ENCODE measurements around the gene ARHGEF3. TPM values are rescaled to one million over a fixed set of nuclear protein-coding genes. Genes with fewer than 3 reads are reported as not detected.

The ARHGEF3 gene
- total RNA-seq, 1 experiment from 2014 or later: 4.4 TPM

DNA sequence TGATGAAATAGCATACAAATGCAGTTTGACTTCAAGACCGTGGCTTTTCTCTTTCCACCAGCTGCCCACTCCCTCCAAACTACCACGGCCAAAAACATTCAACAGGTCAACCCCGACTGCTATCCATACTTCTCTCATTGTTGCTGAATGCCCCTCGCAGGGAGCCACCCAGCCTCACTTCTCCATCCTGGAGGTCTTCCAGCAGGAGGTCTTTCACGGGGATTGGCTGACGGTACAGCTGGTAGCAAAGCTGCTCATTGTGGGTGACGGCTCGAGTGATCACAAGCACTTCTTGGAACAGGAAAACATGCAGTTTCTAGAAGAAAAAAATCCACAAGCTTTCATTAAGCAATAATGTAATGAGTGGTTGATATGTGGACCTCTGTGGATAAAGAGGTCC, 69.6 kb downstream of the ARHGEF3 start:
- H3K23ac ChIP-seq (ENCODE audit: insufficient read length, low read depth, low read length): no peak overlapping the region
- no peak overlapping the region for H3K9ac ChIP-seq (ENCODE audit: extremely low read depth, insufficient read length, low read length)
- H2AK5ac ChIP-seq (ENCODE audit: insufficient read length, low read length): no peak overlapping the region
- peaks cover 8 to 9% of the 10 kb centered on the region in 2 experiments for H3K4me1 Mint-ChIP-seq
- H3K27me3 ChIP-seq (ENCODE audit: insufficient read depth, low read length): no peaks in the 10 kb centered on the region
- no peak overlapping the region for H3T11ph ChIP-seq (ENCODE audit: low read length)
- no peak overlapping the region for H3K4me2 ChIP-seq (ENCODE audit: insufficient read depth, insufficient read length, low read length)
- peak overlapping the region in 1 of 3 experiments; percentile 1; a peak in 1 of 7 replicates for H3K27ac Mint-ChIP-seq
- no peaks in the 10 kb centered on the region for H3K9me3 Mint-ChIP-seq
- H3K4me3 Mint-ChIP-seq: no peak overlapping the region
- H3K18ac ChIP-seq (ENCODE audit: insufficient read length, low read depth, low read length): no peak overlapping the region
- H2AFZ ChIP-seq (ENCODE audit: low read length): no peak overlapping the region
- no peak overlapping the region for H3K27ac ChIP-seq (ENCODE audit: insufficient read length, low read depth, low read length)
- no peak for DNase-seq
- no peaks in the 10 kb centered on the region for H3K23me2 ChIP-seq (ENCODE audit: insufficient read length, low read depth, low read length, poor library complexity, severe bottlenecking)
- H3K4me1 ChIP-seq (ENCODE audit: insufficient read depth, low read length): no peaks in the 10 kb centered on the region; the same call in 1 of the 2 replicates
- no peaks in the 10 kb centered on the region for H4K20me1 ChIP-seq (ENCODE audit: control insufficient read depth, insufficient read depth, insufficient read length)
- no peaks in the 10 kb centered on the region for H3K27me3 Mint-ChIP-seq (ENCODE audit: low read depth)
- no peak overlapping the region for H4K91ac ChIP-seq (ENCODE audit: insufficient read length, low read depth, low read length)
- H2BK120ac ChIP-seq (ENCODE audit: low read depth, low read length, poor library complexity, severe bottlenecking): no peak overlapping the region
- H3K79me2 ChIP-seq (ENCODE audit: insufficient read depth, low read length): no peaks in the 10 kb centered on the region
- H3K14ac ChIP-seq (ENCODE audit: insufficient read depth, low read length): no peak overlapping the region
- H4K8ac ChIP-seq (replicated peaks; ENCODE audit: insufficient read length, low read depth, low read length): no peak overlapping the region
- no peak overlapping the region for H2BK5ac ChIP-seq (ENCODE audit: insufficient read length, low read length)
- no peak overlapping the region for H4K5ac ChIP-seq (ENCODE audit: insufficient read length, low read depth, low read length)
- H2BK15ac ChIP-seq (ENCODE audit: low read depth, low read length): no peak overlapping the region
- WGBS (ENCODE audit: extremely low coverage, insufficient read length, low lambda C conversion rate): no CpG with 5 or more reads among the region's 8 CpGs
- no peaks in the 10 kb centered on the region for H3K79me1 ChIP-seq (ENCODE audit: insufficient read depth, low read depth, low read length, poor library complexity, severe bottlenecking)
- H3K56ac ChIP-seq (ENCODE audit: insufficient read length, low read depth, low read length): no peak overlapping the region
- TF ChIP-seq, protein P1, sequence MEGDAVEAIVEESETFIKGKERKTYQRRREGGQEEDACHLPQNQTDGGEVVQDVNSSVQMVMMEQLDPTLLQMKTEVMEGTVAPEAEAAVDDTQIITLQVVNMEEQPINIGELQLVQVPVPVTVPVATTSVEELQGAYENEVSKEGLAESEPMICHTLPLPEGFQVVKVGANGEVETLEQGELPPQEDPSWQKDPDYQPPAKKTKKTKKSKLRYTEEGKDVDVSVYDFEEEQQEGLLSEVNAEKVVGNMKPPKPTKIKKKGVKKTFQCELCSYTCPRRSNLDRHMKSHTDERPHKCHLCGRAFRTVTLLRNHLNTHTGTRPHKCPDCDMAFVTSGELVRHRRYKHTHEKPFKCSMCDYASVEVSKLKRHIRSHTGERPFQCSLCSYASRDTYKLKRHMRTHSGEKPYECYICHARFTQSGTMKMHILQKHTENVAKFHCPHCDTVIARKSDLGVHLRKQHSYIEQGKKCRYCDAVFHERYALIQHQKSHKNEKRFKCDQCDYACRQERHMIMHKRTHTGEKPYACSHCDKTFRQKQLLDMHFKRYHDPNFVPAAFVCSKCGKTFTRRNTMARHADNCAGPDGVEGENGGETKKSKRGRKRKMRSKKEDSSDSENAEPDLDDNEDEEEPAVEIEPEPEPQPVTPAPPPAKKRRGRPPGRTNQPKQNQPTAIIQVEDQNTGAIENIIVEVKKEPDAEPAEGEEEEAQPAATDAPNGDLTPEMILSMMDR (conservative IDR thresholded peaks at IDR 0.05): no peak
- H2BK12ac ChIP-seq (ENCODE audit: insufficient read length, low read depth, low read length): no peak overlapping the region
- no peak overlapping the region for H2BK20ac ChIP-seq (ENCODE audit: low read depth, low read length, poor library complexity, severe bottlenecking)
- no peaks in the 10 kb centered on the region for H3K9me3 ChIP-seq (ENCODE audit: control insufficient read depth, low read depth, low read length)
- peaks cover 0 to 1% (median 0%) of the 10 kb centered on the region in 3 experiments; a peak in 3 of 7 replicates for H3K36me3 Mint-ChIP-seq (ENCODE audit: insufficient read depth in 1 of 3, low read depth in 3 of 3)
- H3K4ac ChIP-seq (ENCODE audit: low read depth, low read length): no peak overlapping the region
